Measurements from ENCODE around the gene PPME1.

DNA sequence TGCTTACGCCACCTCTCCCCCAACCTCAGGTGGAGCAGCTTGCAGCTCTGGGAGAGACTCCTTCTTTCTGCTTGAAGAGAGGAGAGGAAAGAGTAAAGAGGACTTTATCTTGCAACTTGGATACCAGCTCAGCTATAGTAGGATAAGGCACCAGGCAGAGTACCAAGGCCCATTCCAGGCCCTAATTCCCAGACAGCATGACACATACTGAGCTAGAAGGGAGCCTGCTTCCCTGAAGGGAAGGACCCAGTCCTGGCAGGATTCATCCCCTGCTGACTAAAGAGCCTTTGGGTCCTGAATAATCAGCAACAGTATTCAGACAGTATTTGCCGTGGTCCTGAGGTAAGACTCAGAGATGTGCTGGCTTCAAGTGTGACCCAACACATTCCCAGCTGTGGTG is 41.4 kb downstream of the PPME1 start:
- TF ChIP-seq, protein P1, sequence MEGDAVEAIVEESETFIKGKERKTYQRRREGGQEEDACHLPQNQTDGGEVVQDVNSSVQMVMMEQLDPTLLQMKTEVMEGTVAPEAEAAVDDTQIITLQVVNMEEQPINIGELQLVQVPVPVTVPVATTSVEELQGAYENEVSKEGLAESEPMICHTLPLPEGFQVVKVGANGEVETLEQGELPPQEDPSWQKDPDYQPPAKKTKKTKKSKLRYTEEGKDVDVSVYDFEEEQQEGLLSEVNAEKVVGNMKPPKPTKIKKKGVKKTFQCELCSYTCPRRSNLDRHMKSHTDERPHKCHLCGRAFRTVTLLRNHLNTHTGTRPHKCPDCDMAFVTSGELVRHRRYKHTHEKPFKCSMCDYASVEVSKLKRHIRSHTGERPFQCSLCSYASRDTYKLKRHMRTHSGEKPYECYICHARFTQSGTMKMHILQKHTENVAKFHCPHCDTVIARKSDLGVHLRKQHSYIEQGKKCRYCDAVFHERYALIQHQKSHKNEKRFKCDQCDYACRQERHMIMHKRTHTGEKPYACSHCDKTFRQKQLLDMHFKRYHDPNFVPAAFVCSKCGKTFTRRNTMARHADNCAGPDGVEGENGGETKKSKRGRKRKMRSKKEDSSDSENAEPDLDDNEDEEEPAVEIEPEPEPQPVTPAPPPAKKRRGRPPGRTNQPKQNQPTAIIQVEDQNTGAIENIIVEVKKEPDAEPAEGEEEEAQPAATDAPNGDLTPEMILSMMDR (conservative IDR thresholded peaks at IDR 0.05; ENCODE audit: low read depth, low read length): no peak
- TF ChIP-seq EZH2phosphoT487 (IDR thresholded peaks at IDR 0.05; ENCODE audit: borderline replicate concordance, low read length): no peak

All from PC-3 (cell line).